K562 (cell line): ENCODE data around the gene LIG3. TPM values are rescaled to one million over a fixed set of nuclear protein-coding genes. Genes with fewer than 3 reads are reported as not detected.

Experiments used
- BRD4 ChIP-seq: fragments of 200-600 bp; sonication (generic); IDR thresholded peaks from 2 replicates; pipeline ENCODE4 v1.6.1; 2017; ENCODE audit warnings: inconsistent platforms
- CREM ChIP-seq: IDR thresholded peaks from 2 replicates; pipeline ENCODE4 v1.6.1; 2014; ENCODE audit warnings: antibody characterized with exemption, low read depth
- E2F5 ChIP-seq: sonication (generic); formaldehyde crosslinking; IDR thresholded peaks from 2 replicates; pipeline ENCODE4 v1.8.0; 2022; ENCODE audit warnings: mild to moderate bottlenecking, missing genetic modification reagents
- FOXO4 ChIP-seq: fragments of 450-650 bp; formaldehyde crosslinking; IDR thresholded peaks from 2 replicates; pipeline ENCODE4 v1.4.0; 2020; ENCODE audit warnings: mild to moderate bottlenecking, moderate library complexity
- HDAC6 ChIP-seq: IDR thresholded peaks from 2 replicates; pipeline ENCODE4 v1.6.1; 2012; ENCODE audit warnings: low read depth, mild to moderate bottlenecking, control low read depth, inconsistent platforms, low read length, moderate library complexity
- HMGN3 ChIP-seq: IDR thresholded peaks from 2 replicates; pipeline ENCODE4 v1.6.1; 2011; ENCODE audit warnings: borderline replicate concordance, low read depth, mild to moderate bottlenecking, mixed read lengths, low read length; ENCODE audit not compliant: insufficient read length; ENCODE audit errors: extremely low read depth
- NBN ChIP-seq: fragments of 450-650 bp; IDR thresholded peaks from 2 replicates; pipeline ENCODE4 v1.6.1; 2016; ENCODE audit warnings: low read depth, mild to moderate bottlenecking
- NR2C2 ChIP-seq, 2 experiments: fragments of 200-800 bp in 1 of 2; sonication (Bioruptor generic) in 1 of 2; sonication (generic) in 1 of 2; formaldehyde crosslinking in 1 of 2; IDR thresholded peaks; 2 replicates each; pipeline versions ENCODE4 v1.6.1 to v1.8.0; 2016 to 2022; ENCODE audit warnings: mild to moderate bottlenecking in 1 of 2, missing compliant biosample characterization in 1 of 2, missing genetic modification characterization in 1 of 2, missing genetic modification reagents in 1 of 2
- PKNOX1 ChIP-seq: fragments of 450-650 bp; IDR thresholded peaks from 2 replicates; pipeline ENCODE4 v1.6.1; 2016
- PYGO2 ChIP-seq: fragments of 450-650 bp; IDR thresholded peaks from 2 replicates; pipeline ENCODE4 v1.6.1; 2016; ENCODE audit warnings: mild to moderate bottlenecking, missing genetic modification characterization, moderate library complexity, missing compliant biosample characterization
- SMAD1 ChIP-seq: fragments of 150-350 bp; IDR thresholded peaks from 2 replicates; pipeline ENCODE4 v1.6.1; 2014; ENCODE audit warnings: low read length, low read depth; ENCODE audit not compliant: partially characterized antibody
- SREBF2 ChIP-seq: sonication (generic); formaldehyde crosslinking; IDR thresholded peaks from 2 replicates; pipeline ENCODE4 v1.4.0; 2020; ENCODE audit warnings: mild to moderate bottlenecking, missing genetic modification reagents
- TEAD2 ChIP-seq: fragments of 450-650 bp; IDR thresholded peaks from 2 replicates; pipeline ENCODE4 v1.6.1; 2016; ENCODE audit warnings: missing genetic modification characterization, control low read depth, missing compliant biosample characterization
- THAP12 ChIP-seq: fragments of 250-450 bp; sonication (Bioruptor Pico); IDR thresholded peaks from 2 replicates; pipeline ENCODE4 v1.9.0; 2021; ENCODE audit warnings: mild to moderate bottlenecking, inconsistent platforms
- USF1 ChIP-seq: sonication (generic); formaldehyde crosslinking; IDR thresholded peaks from 2 replicates; pipeline ENCODE4 v1.9.0; 2022; ENCODE audit warnings: mild to moderate bottlenecking, missing genetic modification reagents
- ZNF395 ChIP-seq: fragments of 200-800 bp; sonication (Bioruptor generic); IDR thresholded peaks from 2 replicates; pipeline ENCODE4 v1.6.1; 2017; ENCODE audit warnings: missing genetic modification characterization, missing compliant biosample characterization
- ZNF551 ChIP-seq: fragments of 250-450 bp; sonication (Bioruptor Pico); IDR thresholded peaks from 2 replicates; pipeline ENCODE4 v1.5.0; 2021; ENCODE audit warnings: mild to moderate bottlenecking, moderate library complexity
- polyA plus RNA-seq, 8 experiments: library from polyadenylated mRNA; depleted of rRNA in 4 of 8; stranded (reverse) in 5 of 8; unstranded in 3 of 8; fragments of >200 nt; fragmentation: Nextera tagmentation in 2 of 8; fragmentation: Illumina TruSeq in 1 of 8; extraction: Ambion mirVana in 2 of 8; extraction: Trizol in 1 of 8; gene quantifications; 2 replicates each; pipeline versions ENCODE4 v1.2.1 to v1.2.3, GENCODE V29; 2011 to 2014; ENCODE audit warnings: inconsistent platforms in 1 of 8, missing spikeins in 1 of 8
- total RNA-seq, 7 experiments: library from RNA; depleted of rRNA in 6 of 7; stranded (reverse); fragments of >200 nt in 6 of 7; fragmentation: Illumina TruSeq in 2 of 7; extraction: Trizol in 2 of 7; gene quantifications; 2 replicates each; pipeline versions ENCODE4 v1.2.1 to v1.2.3, GENCODE V29; 2011 to 2021; ENCODE audit warnings: low replicate concordance in 1 of 7

Gene LIG3
- total and polyA plus RNA-seq, 9 of the 15 experiments (the other 6 are each of a cell fraction or from before 2014, with no cell fraction given) = 7.6 to 75.0 (median 43.0) TPM

GRCh38 chr17:34980681-34981537 is 597 bp downstream of the LIG3 start (continued):
- no peak for TF ChIP-seq FOXO4 (CRISPR knock-in tag)
- TF ChIP-seq USF1 = no peak
- no peak for TF ChIP-seq NR2C2 (CRISPR knock-in tag; IDR thresholded peaks at IDR 0.05)
- TF ChIP-seq NR2C2 (tag; IDR thresholded peaks at IDR 0.05) = peak; percentile 54; the same call in 1 of the 2 replicates
- peak; percentile 2; the same call in 1 of the 2 replicates for TF ChIP-seq THAP12
- TF ChIP-seq SMAD1 = peak; percentile 3
- no peak for TF ChIP-seq PKNOX1
- no peak for TF ChIP-seq PYGO2 (tag)
- 0 out of 2 replicates have a peak, but pooled peaks have one; percentile 43 for TF ChIP-seq ZNF395 (CRISPR knock-in tag)
- TF ChIP-seq NBN = no peak
- peak; percentile 12 for TF ChIP-seq HMGN3
- peak; percentile 61 for TF ChIP-seq CREM
- no peak for TF ChIP-seq HDAC6
- TF ChIP-seq TEAD2 = no peak
- TF ChIP-seq BRD4 = peak; percentile 92
- TF ChIP-seq E2F5 = no peak
- TF ChIP-seq SREBF2 (CRISPR knock-in tag) = no peak
- TF ChIP-seq ZNF551 (CRISPR knock-in tag) = no peak
